Neural progenitor cell (in vitro differentiated cells): Measurements from ENCODE around the gene SERAC1.

Source experiments
- CTCF ChIP-seq: fragments of 200-600 bp; sonication (generic); IDR thresholded peaks from 2 replicates; pipeline ENCODE4 v1.5.1; 2017; ENCODE audit warnings: antibody characterized with exemption, mild to moderate bottlenecking
- EZH2 ChIP-seq: fragments of 200-600 bp; sonication (generic); IDR thresholded peaks from 2 replicates; pipeline ENCODE4 v1.6.1; 2017; ENCODE audit warnings: antibody characterized with exemption, mild to moderate bottlenecking, moderate library complexity
- EZH2phosphoT487 ChIP-seq: fragments of 200-600 bp; sonication (generic); IDR thresholded peaks from 2 replicates; pipeline ENCODE4 v1.6.1; 2017; ENCODE audit warnings: antibody characterized with exemption

- TF ChIP-seq EZH2 (no peak), CTCF (no peak), EZH2phosphoT487 (no peak)
Observed at GRCh38 chr6:158174024-158174423, 6.0 kb upstream of the SERAC1 start.
